Fibroblast of lung (primary cell): Measurements from ENCODE around the gene JAK2.

Experiments used
- CTCF ChIP-seq, 2 donors: IDR thresholded peaks in 1 of 2; conservative IDR thresholded peaks in 1 of 2; 1 replicate in 1 of 2; 2 replicates in 1 of 2; pipeline ENCODE4 v1.5.1; 2011 to 2012; ENCODE audit warnings: low read length in 2 of 2, control low read depth in 1 of 2, inconsistent platforms in 1 of 2, low read depth in 1 of 2, mild to moderate bottlenecking in 1 of 2
- EZH2 ChIP-seq: IDR thresholded peaks from 2 replicates; pipeline ENCODE4 v1.5.1; 2012; ENCODE audit warnings: low read length, control low read depth, mild to moderate bottlenecking; ENCODE audit errors: missing control alignments

- TF ChIP-seq CTCF (conservative IDR thresholded peaks at IDR 0.05 in 1 of 2, IDR thresholded peaks at IDR 0.05 in 1 of 2; ENCODE audit: low read depth in 1 of 2, low read length in 2 of 2) (no peak), EZH2 (no peak)
Measured at GRCh38 chr9:4997631-4998030, 12.6 kb downstream of the JAK2 start.
